H1 (cell line): ENCODE data around the gene SIX5. TPM values are rescaled to one million over a fixed set of nuclear protein-coding genes. Genes with fewer than 3 reads are reported as not detected.

Experiments
- ATF3 ChIP-seq: IDR thresholded peaks from 2 replicates; pipeline ENCODE4 v1.6.1; 2011; ENCODE audit warnings: low read depth, mild to moderate bottlenecking, low read length; ENCODE audit not compliant: insufficient read depth
- BACH1 ChIP-seq: IDR thresholded peaks from 2 replicates; pipeline ENCODE4 v1.6.1; 2012; ENCODE audit warnings: low read length, improper control_type of control experiment
- BCL11A ChIP-seq, 2 experiments: IDR thresholded peaks; one replicate each; pipeline ENCODE4 v1.6.1; 2011; ENCODE audit warnings: low read depth in 2 of 2, low read length in 2 of 2, mild to moderate bottlenecking in 2 of 2
- CBX5 ChIP-seq: fragments of 300-800, 300-1000 bp; sonication (generic); IDR thresholded peaks from 2 replicates; pipeline ENCODE4 v1.7.1; 2016; ENCODE audit warnings: antibody characterized with exemption, low read length, low read depth
- CBX8 ChIP-seq: fragments of 300-800, 300-1000 bp; sonication (generic); IDR thresholded peaks from 2 replicates; pipeline ENCODE4 v1.7.1; 2016; ENCODE audit warnings: low read depth, low read length, borderline replicate concordance
- EGR1 ChIP-seq: IDR thresholded peaks from 2 replicates; pipeline ENCODE4 v1.6.1; 2011; ENCODE audit warnings: low read depth, low read length, borderline replicate concordance
- EZH2 ChIP-seq: fragments of 200-600 bp; sonication (generic); IDR thresholded peaks from 2 replicates; pipeline ENCODE4 v1.7.1; 2012; ENCODE audit warnings: low read depth, mild to moderate bottlenecking, moderate library complexity, low read length, inconsistent platforms; ENCODE audit not compliant: severe bottlenecking
- HDAC2 ChIP-seq, 2 experiments: fragments of 300-600 bp in 1 of 2; sonication (generic) in 1 of 2; IDR thresholded peaks; 2 replicates each; pipeline ENCODE4 v1.6.1; 2011 to 2012; ENCODE audit warnings: low read depth in 2 of 2, low read length in 2 of 2, mild to moderate bottlenecking in 2 of 2, moderate library complexity in 2 of 2, borderline replicate concordance in 1 of 2, inconsistent platforms in 1 of 2
- POLR2A ChIP-seq, 2 experiments: IDR thresholded peaks; 1 replicate in 1 of 2; 2 replicates in 1 of 2; pipeline ENCODE4 v1.6.1; 2011; ENCODE audit warnings: low read depth in 2 of 2, low read length in 2 of 2, mild to moderate bottlenecking in 2 of 2; ENCODE audit errors: control extremely low read depth in 1 of 2
- RBBP5 ChIP-seq: IDR thresholded peaks from 2 replicates; pipeline ENCODE4 v1.7.1; 2012; ENCODE audit warnings: low read depth, mild to moderate bottlenecking, inconsistent platforms, low read length, moderate library complexity, borderline replicate concordance
- RNF2 ChIP-seq: fragments of 200-900, 300-1000 bp; sonication (generic); IDR thresholded peaks from 2 replicates; pipeline ENCODE4 v1.7.1; 2016; ENCODE audit warnings: borderline replicate concordance, low read depth, mild to moderate bottlenecking, antibody characterized with exemption, low read length; ENCODE audit not compliant: poor library complexity, severe bottlenecking; ENCODE audit errors: missing control alignments
- SAP30 ChIP-seq: fragments of 300-600 bp; sonication (generic); IDR thresholded peaks from 2 replicates; pipeline ENCODE4 v1.7.1; 2012; ENCODE audit warnings: low read length, moderate library complexity, mild to moderate bottlenecking, inconsistent platforms; ENCODE audit not compliant: insufficient read depth, insufficient replicate concordance
- SIN3A ChIP-seq, 2 experiments: IDR thresholded peaks in 1 of 2; conservative IDR thresholded peaks in 1 of 2; 2 replicates each; pipeline ENCODE4 v1.6.1; 2011 to 2012; ENCODE audit warnings: low read length in 2 of 2, improper control_type of control experiment in 1 of 2, low read depth in 1 of 2, mild to moderate bottlenecking in 1 of 2
- SIRT6 ChIP-seq: IDR thresholded peaks from one replicate; pipeline ENCODE4 v1.7.1; 2012; ENCODE audit warnings: low read length, inconsistent platforms
- SP1 ChIP-seq: IDR thresholded peaks from 2 replicates; pipeline ENCODE4 v1.6.1; 2011; ENCODE audit warnings: low read depth, low read length
- SP2 ChIP-seq: IDR thresholded peaks from 2 replicates; pipeline ENCODE4 v1.6.1; 2012; ENCODE audit warnings: mild to moderate bottlenecking, low read length, inconsistent platforms
- TAF1 ChIP-seq: IDR thresholded peaks from 2 replicates; pipeline ENCODE4 v1.6.1; 2011; ENCODE audit warnings: mild to moderate bottlenecking, low read depth, low read length
- TBP ChIP-seq: IDR thresholded peaks from 2 replicates; pipeline ENCODE4 v1.6.1; 2011; ENCODE audit warnings: low read depth, low read length, improper control_type of control experiment
- TCF12 ChIP-seq: IDR thresholded peaks from 2 replicates; pipeline ENCODE4 v1.6.1; 2011; ENCODE audit warnings: low read depth, mild to moderate bottlenecking, low read length
- TEAD4 ChIP-seq: IDR thresholded peaks from 2 replicates; pipeline ENCODE4 v1.6.1; 2012; ENCODE audit warnings: low read depth, low read length, inconsistent platforms, mixed read lengths
- YY1 ChIP-seq: IDR thresholded peaks from 2 replicates; pipeline ENCODE4 v1.6.1; 2011; ENCODE audit warnings: low read depth, mild to moderate bottlenecking, low read length
- ZNF274 ChIP-seq: IDR thresholded peaks from 2 replicates; pipeline ENCODE4 v1.7.0; 2012; ENCODE audit warnings: low read length, borderline replicate concordance; ENCODE audit errors: extremely low read depth
- polyA plus RNA-seq, 7 experiments: library from polyadenylated mRNA; depleted of rRNA in 3 of 7; stranded (reverse) in 5 of 7; unstranded in 2 of 7; fragments of >200 nt in 5 of 7; fragments of 200-250 nt in 2 of 7; gene quantifications; 1 replicate in 5 of 7; 2 replicates in 1 of 7; 4 replicates in 1 of 7; pipeline versions ENCODE4 v1.2.1 to v1.2.3, GENCODE V29; 2011 to 2013; ENCODE audit warnings: missing spikeins in 2 of 7, mixed read lengths in 2 of 7
- total RNA-seq: library from RNA; stranded (reverse); fragmentation: NEBNext Ultra II Directional; extraction: Animal tissue kit (Norgen Biotek cat#: 25700); gene quantifications from 2 replicates; pipeline ENCODE4 v1.2.1, GENCODE V29; 2021
- TF ChIP-seq, protein P1 (sequence below): IDR thresholded peaks from 2 replicates; pipeline ENCODE4 v1.6.1; 2012; ENCODE audit warnings: inconsistent platforms

The SIX5 gene
- total and polyA plus RNA-seq, 2 of the 8 experiments (the other 6 are each of a cell fraction or from before 2014, with no cell fraction given): 20.9 to 24.2 TPM

GRCh38 chr19:45768984-45769782 is at the start of gene SIX5 (continued):
- TF ChIP-seq TEAD4: peak; percentile 96
- TF ChIP-seq BACH1: no peak
- TF ChIP-seq TAF1: peak; percentile 96
- no peak for TF ChIP-seq RBBP5
- no peak for TF ChIP-seq ZNF274
- peak; percentile 69 for TF ChIP-seq SP1
- no peak for TF ChIP-seq EZH2
- TF ChIP-seq, protein P1, sequence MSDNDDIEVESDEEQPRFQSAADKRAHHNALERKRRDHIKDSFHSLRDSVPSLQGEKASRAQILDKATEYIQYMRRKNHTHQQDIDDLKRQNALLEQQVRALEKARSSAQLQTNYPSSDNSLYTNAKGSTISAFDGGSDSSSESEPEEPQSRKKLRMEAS: peak; percentile 68; the same call in 1 of the 2 replicates
- TF ChIP-seq SIN3A (conservative IDR thresholded peaks at IDR 0.05 in 1 of 2, IDR thresholded peaks at IDR 0.05 in 1 of 2; ENCODE audit: low read depth in 1 of 2, low read length in 2 of 2): peak; percentile 78 to 95; a peak in 2 of 4 replicates
- peak; percentile 85; the same call in 1 of the 2 replicates for TF ChIP-seq TCF12
- peak; percentile 73; the same call in 1 of the 2 replicates for TF ChIP-seq EGR1
- peak; percentile 84 for TF ChIP-seq SAP30
- no peak for TF ChIP-seq RNF2
- no peak for TF ChIP-seq ATF3
- no peak for TF ChIP-seq CBX5
- TF ChIP-seq HDAC2 (IDR thresholded peaks at IDR 0.05; ENCODE audit: borderline replicate concordance in 1 of 2, low read depth in 2 of 2, low read length in 2 of 2): 0 out of 4 replicates have a peak, but pooled peaks have one; percentile 29 to 60
- TF ChIP-seq POLR2A (IDR thresholded peaks at IDR 0.05; ENCODE audit: control extremely low read depth in 1 of 2, low read depth in 2 of 2, low read length in 2 of 2): peak; percentile 90 to 93
- no peak for TF ChIP-seq YY1
- no peak for TF ChIP-seq SIRT6
- TF ChIP-seq BCL11A (IDR thresholded peaks at IDR 0.05; ENCODE audit: low read depth in 2 of 2, low read length in 2 of 2): no peak
- TF ChIP-seq TBP: peak; percentile 89
- no peak for TF ChIP-seq CBX8
- no peak for TF ChIP-seq SP2
